AG08396 (cell line): ENCODE measurements around the gene VPS9D1.
"Not testable (repeated sequence)": the region's sequence is repeated elsewhere in the genome, so short reads cannot be mapped to it uniquely, and the experiment has no call there.

ENCODE experiments used
- DNase-seq: peaks from one replicate; pipeline ENCODE4 v3.0.0; 2012; ENCODE audit warnings: low spot score, mixed read lengths

Gene VPS9D1

DNA sequence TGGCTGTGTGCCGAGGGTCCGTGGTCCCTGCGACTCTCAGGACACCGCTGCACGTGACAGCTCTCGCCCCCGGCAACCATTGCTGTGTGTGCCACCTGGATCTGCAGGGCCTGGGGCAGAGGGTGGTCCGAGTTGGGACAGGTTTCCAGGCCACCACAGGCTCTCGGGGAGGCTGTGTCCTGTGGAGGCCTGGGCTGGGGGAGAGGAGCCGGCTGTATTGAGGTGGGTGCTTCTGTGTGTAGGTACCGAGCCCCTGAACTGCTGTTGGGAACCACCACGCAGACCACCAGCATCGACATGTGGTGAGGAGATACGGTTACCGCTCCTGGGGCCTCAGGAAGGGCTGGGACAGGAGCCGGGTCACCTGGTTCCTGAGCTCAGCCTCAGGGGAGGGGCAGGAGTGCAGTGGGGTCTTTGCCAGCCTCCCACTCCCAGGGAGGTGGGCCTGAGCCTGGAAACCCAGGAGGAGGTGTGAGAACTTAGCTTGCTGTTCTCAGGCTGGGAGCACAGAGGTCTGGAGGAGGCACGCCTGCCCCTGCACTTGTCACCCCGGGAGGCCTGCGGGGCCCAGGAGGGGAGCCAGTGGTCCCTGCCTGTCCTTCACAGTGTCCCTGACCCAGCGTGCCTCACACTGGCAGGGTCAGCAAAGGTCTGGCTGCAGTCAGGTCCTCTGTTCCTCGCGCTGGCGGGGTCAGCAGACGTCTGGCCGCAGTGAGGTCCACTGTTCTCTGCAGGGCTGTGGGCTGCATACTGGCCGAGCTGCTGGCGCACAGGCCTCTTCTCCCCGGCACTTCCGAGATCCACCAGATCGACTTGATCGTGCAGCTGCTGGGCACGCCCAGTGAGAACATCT lies 26.5 kb downstream of the VPS9D1 start:
- no peak for DNase-seq

DNA sequence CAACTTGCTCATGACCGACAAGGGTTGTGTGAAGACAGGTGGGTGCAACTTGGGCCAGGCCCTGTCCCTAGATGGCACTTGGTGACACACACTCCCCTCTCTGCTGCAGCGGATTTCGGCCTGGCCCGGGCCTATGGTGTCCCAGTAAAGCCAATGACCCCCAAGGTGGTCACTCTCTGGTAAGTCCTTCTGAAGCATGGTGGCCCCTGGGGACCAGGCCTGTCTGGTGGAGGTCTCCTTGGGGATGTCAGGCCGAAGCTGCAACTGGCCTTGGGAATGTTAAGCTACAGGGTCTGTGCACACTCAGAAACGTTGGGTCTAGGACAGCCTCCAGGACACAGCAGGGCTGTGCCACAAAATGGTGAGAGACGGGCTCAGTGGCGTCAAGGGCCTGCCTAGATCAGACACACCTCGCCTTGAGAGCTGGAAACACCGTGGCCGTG lies 27.4 kb downstream of the VPS9D1 start:
- DNase-seq: no peak

DNA sequence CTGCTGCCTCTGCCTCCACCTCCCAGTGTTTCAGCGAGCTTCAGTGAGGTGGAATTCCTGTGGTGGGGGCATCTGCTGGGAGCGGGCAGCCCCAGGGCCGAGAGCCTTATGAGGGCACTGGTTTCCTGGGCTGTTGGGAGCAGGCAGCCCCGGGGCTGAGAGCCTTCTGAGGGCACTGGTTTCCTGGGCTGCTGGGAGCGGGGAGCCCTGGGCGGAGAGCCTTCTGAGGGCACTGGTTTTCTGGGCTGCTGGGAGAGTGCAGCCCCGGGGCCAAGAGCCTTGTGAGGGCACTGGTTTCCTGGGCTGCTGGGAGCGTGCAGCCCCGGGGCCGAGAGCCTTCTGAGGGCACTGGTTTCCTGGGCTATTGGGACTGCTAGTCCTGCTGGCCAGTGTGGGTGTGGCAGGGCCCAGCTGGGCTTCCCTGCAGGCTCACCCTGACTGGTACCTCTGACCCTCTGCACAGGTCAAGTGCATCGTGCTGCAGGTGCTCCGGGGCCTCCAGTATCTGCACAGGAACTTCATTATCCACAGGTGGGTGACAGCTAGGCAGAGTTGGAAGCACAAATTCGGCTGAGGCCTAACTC lies 28.6 kb downstream of the VPS9D1 start:
- DNase-seq: no peak

DNA sequence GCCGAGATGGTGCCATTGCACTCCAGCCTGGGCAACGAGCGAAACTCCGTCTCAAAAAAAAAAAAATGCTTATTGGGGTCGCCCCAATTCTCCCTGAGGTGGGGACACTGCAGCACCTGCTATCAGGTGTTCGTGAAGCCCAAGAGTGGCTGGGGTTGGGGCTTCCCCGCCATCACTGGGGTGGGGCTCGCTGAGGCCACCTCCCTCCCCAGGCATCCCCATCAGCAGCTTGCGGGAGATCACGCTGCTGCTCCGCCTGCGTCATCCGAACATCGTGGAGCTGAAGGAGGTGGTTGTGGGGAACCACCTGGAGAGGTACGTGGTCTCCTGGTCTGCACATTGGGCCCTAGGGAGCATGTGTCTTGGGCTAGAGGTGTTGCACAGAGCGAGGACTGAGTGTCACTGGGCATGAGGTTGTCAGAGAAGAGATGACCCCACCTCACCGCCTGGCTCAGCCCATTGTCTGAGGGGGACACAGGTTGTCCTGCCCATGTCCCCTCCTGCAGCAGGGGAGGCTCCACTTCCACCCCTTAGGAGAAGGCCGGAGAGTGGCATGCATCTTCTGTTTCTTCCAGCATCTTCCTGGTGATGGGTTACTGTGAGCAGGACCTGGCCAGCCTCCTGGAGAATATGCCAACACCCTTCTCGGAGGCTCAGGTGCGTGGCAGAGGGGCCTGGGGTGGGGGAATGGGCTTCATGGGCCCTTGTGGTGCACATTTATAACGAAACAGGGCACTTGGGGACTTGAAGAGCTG lies 29.3 kb downstream of the VPS9D1 start:
- DNase-seq: no peak

DNA sequence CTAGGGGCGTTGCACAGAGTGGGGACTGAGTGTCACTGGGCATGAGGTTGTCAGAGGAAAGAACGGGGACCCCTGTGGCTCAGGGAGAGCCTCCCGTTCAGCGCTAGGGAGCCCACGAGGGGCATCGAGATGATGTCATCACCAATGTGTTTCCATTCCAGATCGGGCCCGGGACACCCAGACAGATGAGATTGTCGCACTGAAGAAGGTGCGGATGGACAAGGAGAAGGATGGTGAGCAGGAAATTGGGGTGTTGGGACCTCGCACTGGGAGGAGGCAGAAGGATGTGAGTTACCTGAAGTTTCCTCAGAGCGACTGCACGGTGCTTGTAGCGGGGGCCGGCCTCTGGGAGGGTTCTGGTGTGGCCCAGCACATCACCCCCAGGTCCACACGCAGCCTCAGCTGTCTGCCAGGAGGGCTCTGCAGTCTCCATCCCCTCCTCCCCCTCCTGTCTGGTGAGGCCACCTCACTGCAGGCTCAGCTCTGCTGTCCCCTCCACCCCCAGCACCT lies 30.3 kb downstream of the VPS9D1 start:
- no peak for DNase-seq

DNA sequence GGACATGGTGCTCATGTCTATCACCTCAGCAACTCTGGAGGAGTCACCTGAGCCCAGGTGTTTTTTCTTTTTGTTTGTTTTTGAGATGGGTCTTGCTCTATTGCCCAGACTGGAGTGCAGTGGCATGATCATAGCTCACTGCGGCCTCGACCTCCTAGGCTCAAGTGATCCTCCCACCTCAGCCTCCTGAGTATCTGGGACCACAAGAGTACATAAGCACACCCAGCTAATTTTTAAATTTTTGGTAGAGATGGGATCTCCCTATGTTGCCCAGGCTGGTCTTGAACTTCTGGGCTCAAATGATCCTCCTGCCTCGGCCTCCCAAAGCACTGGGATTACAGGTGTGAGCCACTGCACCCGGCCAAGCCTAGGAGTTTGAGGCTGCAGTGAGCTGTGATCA lies 31.1 kb downstream of the VPS9D1 start:
- not testable (repeated sequence) for DNase-seq

DNA sequence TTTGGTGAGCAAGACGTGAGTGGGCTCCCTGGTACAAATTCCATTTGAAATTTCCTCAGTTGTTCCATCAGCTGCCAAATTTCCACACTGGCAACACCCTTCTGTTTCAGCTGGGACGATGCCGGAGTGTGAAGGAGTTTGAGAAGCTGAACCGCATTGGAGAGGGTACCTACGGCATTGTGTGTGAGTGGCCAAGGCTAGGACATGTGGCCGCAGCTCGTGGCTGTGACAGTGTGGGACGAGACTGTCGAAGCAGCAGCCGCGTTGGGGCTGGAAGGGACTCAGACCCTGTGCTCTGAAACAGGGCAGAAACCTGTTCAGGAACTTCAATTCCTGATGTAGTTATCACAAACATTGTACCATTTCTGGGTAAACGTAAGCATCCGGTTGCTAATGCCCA lies 31.6 kb downstream of the VPS9D1 start:
- no peak for DNase-seq

DNA sequence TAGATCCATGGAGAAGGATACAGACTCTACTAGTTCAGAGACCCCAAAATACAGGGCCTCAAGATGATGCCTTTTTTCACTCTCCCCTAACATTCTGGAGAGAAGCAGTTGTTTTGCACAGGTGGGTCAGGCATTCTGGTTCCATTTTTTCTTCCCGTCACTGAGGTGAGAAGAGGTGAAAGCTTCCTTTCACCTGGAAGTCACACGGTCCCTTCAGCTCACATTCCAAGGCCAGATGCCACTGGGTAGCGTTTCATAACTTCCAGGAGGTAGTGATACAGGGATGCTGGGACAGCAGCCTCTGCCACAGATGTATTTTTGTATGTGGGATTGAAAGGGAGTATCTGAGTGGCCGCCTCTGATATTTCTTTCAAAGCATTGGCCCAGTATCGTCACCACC lies 32.3 kb downstream of the VPS9D1 start:
- DNase-seq: no peak

DNA sequence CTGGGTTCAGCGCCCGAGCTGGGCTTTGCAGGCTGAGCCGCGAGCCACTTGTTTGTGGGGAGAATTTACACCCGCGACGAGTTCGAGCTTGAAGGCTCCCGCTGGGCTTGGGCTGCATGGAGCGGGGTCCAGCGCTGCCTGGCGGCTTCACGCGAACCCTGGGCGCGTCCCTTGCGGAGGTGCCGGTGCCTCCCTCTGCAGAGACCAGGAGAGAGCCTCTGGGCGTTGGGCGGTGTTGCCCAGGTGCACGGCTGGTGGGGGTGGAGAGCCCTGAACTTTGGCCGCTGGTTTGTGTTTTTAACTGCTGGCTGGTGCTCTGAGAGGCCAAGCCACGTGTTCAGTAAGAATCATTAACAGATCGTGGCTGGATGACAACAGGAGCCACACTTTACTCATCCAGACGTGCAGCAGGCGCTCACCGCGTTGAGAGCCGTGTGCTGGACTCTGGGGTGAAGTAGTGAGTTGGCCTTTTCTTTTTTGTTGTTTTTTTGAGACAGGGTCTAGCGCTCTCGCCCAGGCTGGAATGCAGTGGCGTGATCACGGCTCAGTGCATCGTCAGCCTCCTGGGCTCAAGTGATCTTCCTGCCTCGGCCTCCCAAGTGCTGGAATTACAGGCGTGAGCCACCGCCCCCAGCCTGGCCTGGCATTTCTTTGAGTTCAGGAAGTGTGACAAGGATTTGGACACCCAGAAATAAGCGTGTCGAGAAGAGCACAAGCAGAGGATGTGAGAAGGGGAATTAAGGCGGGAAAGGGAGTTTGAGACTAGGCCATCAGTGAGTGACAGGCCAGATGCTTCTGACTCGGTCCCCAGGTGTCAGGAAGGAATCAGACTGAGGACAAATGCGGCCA lies 33.4 kb downstream of the VPS9D1 start:
- DNase-seq: peak; percentile 54

DNA sequence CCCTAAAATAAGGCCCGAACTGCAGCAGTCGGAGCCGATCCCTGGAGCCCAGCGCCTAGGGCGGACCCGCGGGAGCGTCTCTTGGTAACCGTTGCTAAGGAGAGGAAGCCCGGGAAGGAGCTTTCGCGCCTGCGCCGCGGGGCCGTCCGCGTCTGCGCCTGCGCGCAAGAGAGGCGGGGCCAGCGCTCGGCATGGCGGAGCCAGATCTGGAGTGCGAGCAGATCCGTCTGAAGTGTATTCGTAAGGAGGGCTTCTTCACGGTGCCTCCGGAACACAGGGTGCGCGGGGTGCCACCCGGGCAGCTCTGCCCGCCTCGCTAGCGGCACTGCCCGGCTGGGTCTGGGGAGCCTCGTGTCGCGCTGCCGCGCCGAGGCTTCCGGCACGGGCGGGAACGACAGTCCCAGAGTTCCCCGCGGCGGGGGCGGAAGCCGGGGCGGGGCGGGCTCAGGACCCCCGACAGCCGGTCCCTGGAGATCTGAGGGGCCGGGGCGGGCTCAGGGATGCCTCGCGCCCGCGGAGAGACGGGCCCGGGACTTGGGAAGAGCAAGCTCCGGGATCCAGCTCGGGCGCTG lies 34.1 kb downstream of the VPS9D1 start, which contains the start of gene CDK10:
TSS of gene CDK10 (plus strand) at position 170 of the 572 bp plus-strand sequence. CDS start at position 192, 22 bp downstream.
- peak; percentile 99 for DNase-seq

DNA sequence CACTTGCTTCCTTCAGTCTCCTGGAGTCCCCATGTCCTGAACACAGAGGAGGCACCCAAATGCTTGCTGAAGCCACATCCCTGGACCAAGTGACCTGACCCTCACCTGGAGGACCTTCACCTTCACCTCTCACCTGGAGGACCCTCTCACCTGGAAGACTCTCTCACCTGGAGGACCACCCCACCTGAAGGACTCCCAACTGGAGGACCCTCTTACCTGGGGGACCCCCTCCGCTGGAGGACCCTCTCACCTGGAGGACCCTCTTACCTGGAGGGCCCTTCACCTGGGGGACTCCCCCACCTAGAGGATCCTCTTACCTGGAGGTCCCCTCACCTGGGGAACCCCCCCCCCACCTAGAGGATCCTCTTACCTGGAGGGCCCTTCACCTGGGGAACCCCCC lies 34.8 kb downstream of the VPS9D1 start:
- DNase-seq: no peak

DNA sequence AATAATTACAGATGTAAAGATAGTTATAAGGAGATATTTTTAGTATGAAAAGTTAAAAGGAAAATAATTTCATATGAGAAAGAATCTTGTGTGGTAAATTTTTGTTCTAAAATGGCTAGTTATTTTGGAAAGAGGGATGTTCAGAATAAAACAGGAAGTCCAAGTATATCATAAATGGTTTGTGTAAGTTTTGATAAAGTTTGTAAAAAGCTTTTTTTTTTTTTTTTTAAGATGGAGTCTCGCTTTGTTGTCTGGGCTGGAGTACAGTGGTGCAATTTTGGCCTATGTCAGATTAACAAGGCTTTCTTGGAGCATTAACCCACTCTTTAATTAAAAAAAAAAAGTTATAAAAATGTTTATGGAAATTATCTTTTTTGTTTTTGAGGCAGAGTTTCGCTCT lies 42.4 kb downstream of the VPS9D1 start:
- DNase-seq: no peak

DNA sequence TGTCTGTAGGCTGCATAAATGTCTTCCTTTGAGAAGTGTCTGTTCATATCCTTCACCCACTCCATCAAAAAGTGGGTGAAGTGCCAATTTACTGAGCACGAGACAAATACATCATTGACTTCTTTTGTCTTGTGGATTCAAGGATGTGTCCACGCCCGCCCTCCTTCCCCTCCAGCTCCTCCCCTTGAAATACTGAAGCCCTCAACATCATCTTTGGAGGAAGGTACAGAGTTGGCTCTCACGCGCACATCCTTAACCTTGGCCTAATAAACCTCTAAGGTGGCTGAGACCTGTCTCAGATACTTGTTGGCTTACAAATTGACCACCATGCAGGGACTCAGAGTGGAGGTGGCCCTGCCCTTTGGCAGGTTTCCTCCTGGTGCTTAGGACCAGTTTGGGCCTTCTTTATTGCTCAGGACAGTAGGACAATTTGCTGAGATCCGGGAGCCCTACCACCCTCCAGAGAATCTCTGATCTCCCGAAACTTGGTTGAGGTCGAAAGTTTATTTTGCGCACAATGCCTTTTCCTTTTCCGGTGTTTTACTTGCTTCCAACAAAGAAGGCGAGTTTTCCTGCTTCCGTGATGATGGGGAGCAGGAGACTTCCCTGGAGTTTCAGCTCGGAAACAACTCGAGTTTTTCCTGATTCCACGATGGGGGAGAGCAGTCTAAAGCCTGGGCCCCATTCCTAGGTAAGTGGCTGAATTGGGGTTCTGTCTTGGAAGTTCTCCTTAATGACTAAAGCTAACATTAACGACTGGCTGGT lies 48.3 kb downstream of the VPS9D1 start:
- no peak for DNase-seq

DNA sequence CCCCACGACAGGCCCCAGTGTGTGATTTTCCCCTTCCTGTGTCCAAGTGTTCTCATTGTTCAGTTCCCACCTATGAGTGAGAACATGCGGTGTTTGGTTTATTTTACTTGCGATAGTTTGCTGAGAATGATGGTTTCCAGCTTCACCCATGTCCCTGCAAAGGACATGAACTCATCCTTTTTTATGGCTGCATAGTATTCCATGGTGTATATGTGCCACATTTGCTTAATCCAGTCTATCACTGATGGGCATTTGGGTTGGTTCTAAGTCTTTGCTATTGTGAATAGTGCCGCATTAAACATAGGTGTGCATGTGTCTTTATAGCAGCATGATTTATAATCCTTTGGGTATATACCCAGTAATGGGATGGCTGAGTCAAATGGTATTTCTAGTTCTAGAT lies 49.1 kb downstream of the VPS9D1 start:
- not testable (repeated sequence) for DNase-seq

DNA sequence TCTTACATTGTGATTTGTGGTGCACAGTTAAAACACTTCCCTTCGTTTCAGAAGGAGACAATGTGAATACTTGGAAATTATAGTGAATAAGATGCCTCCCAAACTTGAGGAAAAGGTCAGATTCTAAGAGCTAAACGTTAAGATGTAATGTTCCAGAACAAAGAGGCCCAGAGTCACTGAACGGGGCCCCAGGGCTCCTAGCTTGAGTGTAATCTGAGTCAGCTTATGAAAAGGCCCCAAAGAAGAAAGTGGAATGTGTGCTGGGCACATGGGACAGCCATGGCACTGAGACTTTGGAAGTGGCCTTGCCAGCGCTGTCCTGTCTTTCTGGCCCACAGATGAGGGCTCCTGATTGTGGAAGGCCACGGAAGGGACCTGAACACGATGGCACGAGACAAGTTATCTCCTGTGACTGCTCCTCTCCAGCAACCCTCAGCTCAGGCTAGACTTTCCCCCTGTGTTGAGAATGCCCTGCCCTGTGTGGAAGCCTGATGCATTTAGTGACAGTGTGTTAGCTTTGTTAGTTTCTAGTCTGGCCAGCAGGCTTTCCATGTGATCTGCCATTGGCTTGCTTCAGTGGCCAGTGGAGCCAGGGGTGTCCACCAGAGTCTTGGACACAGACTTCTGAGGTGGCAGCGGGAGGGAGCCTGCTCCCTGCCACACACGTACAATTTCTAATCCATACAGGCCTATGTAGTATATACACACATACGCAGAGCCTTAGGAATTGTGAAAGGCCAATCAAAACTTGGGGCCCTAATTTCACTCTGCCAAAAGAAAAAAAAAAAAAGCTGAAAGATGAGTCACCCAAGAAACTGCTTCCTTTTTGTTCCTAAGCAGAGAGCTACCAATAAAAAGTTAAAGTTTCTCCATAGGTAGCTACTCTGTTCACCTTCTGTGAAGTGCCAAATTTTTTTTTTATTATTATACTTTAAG lies 49.9 kb downstream of the VPS9D1 start:
- peak; percentile 60 for DNase-seq

DNA sequence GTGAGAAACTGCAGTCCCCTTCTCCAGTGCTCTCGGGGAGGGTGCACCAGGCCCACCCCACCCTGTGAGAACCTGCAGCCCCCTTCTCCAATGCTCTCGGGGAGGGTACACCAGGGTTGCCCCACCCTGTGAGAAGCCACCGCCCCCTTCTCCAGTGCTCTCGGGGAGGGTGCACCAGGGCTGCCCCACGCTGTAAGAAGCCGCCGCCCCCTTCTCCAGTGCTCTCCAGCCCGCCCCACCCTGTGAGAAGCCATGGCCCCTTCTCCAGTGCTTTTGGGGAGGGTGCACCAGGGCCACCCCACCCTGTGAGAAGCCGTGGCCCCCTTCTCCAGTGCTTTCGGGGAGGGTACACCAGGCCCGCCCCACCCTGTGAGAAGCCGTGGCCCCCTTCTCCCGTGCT lies 50.9 kb downstream of the VPS9D1 start:
- DNase-seq: no peak

DNA sequence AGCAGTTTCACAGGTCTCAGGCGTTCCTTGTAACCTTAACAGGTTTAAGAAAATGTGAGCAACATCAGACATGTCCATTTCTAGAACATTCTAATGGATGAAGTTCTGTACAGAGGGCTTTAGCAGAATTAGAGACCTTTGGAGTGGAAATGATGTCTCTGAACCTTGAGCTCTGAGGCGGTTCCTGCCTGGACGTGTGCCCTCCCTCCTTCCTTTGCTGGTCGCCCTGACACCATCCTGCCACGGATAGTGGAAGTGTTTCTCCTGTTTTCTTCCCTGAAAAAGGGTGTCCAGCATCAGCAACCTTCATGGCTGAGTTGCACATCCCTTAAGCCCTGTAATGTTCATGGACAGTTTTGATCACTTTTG lies 51.9 kb downstream of the VPS9D1 start:
- DNase-seq: no peak

DNA sequence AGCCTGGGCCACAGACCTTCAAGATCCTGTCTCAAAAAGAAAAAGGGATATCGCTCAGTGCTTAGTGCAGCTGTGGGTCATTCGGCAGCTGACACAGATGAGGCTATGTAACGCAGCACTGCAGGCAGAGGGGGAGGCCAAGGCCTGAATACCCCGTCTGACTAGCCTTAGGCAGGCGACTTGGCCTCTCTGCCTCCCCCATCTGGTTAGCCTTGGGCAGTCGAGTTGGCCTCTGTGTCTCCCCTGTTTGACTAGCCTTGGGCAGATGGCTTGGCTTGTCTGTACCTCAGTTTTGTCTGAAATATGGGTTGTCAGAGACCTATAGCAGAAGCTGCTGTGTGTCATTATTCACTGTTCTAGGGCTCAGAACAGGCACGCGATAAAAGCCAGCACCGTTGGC lies 53.1 kb downstream of the VPS9D1 start:
- DNase-seq: no peak

DNA sequence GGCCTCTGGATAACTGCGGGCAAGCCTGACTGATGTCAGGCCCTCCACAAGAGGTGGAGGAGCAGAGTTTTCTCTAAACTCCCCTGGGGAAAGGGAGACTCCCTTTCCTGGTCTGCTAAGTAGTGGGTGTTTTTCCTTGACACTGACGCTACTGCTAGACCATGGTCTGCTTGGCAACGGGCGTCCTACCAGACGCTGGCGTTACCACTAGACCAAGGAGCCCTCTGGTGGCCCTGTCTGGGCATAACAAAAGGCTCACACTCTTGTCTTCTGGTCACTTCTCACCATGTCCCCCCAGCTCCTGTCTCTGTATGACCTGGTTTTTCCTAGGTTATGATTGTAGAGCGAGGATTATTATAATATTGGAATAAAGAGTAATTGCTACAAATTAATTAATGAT lies 53.7 kb downstream of the VPS9D1 start:
- DNase-seq: not testable (repeated sequence)
